Thyroid gland (tissue), 4 donors: Measurements from ENCODE around the gene NRAS. TPM values are rescaled to one million over a fixed set of nuclear protein-coding genes. Genes with fewer than 3 reads are reported as not detected.
A peak's percentile ranks its signal among the peaks of the same experiment; 100 is the strongest.

ENCODE experiments used
- DNase-seq, 2 donors: peaks; one replicate each; pipeline ENCODE4 v3.0.0-alpha.2; 2019
- H3K27ac ChIP-seq, 3 donors: fragments of 200-600 bp; sonication (generic); 1 replicate in 2 of 3; 2 replicates in 1 of 3; pipeline ENCODE4 v1.5.1; 2016 to 2019; ENCODE audit warnings: mild to moderate bottlenecking in 1 of 3, moderate library complexity in 1 of 3
- H3K27me3 ChIP-seq: fragments of 200-600 bp; sonication (generic); one replicate; pipeline ENCODE4 v1.5.1; 2019
- H3K36me3 ChIP-seq, 2 donors: fragments of 200-600 bp; sonication (generic); one replicate each; pipeline ENCODE4 v1.5.1; 2016 to 2019
- H3K4me1 ChIP-seq, 2 donors: fragments of 200-600 bp; sonication (generic); one replicate each; pipeline ENCODE4 v1.5.1; 2017 to 2019
- H3K4me3 ChIP-seq, 3 donors: fragments of 200-600 bp; sonication (generic); replicated peaks in 1 of 3; 1 replicate in 2 of 3; 2 replicates in 1 of 3; pipeline ENCODE4 v1.5.1; 2016; ENCODE audit warnings: mild to moderate bottlenecking in 1 of 3
- H3K9me3 ChIP-seq: fragments of 200-600 bp; sonication (generic); one replicate; pipeline ENCODE4 v1.5.1; 2017
- CTCF ChIP-seq, 6 experiments: fragments of 200-600 bp in 3 of 6; fragments of 450-650 bp in 3 of 6; sonication (generic) in 3 of 6; IDR thresholded peaks; one replicate each; pipeline ENCODE4 v1.5.1; 2016 to 2019; ENCODE audit warnings: antibody characterized with exemption in 6 of 6, mild to moderate bottlenecking in 2 of 6, inconsistent platforms in 1 of 6, moderate library complexity in 1 of 6
- POLR2A ChIP-seq, 2 donors: fragments of 450-650 bp; IDR thresholded peaks; one replicate each; pipeline ENCODE4 v1.6.1; 2017; ENCODE audit warnings: antibody characterized with exemption in 2 of 2, mild to moderate bottlenecking in 2 of 2, moderate library complexity in 1 of 2
- WGBS, 2 donors: methylation state at CpG; one replicate each; pipeline ENCODE4 v1.1.5; 2017; 5-methylcytosine and 5-hydroxymethylcytosine counted together
- intact Hi-C: fragments of 100-400 bp; cut with DNase I; formaldehyde crosslinking; loops from one replicate; pipeline ENCODE4 v1.15.1; 2023
- total RNA-seq, 4 donors: library from RNA; depleted of rRNA; stranded (reverse); fragments of >200 nt; gene quantifications; one replicate each; pipeline ENCODE4 v1.2.3, GENCODE V29; 2016

NRAS gene
- total RNA-seq = 10 to 100 TPM; 27.6 to 39.0 (median 31.0) TPM

- Histone ChIP-seq H3K4me3 (peak within 1 kb of the TSS; percentile 70 to 96 (median 75)), H3K36me3 (peaks cover 32 to 42% of the 10 kb centered on the region in 2 donors), H3K9me3 (no peaks in the 10 kb centered on the region), H3K4me1 (peaks cover 13 to 17% of the 10 kb centered on the region in 2 donors), H3K27ac (peak within 1 kb of the TSS; percentile 37 to 82 (median 68)), H3K27me3 (no peaks in the 10 kb centered on the region)
- intact Hi-C loops = no loop called here
- WGBS, 2 donors = 2% methylated on average over 26 to 38 of the region's 38 CpGs
- TF ChIP-seq CTCF (IDR thresholded peaks at IDR 0.05) (peak in 1 of 6 experiments; percentile 17), POLR2A (IDR thresholded peaks at IDR 0.05) (peak in 1 of 2 donors; percentile 55)
- peak; percentile 93 to 94 for DNase-seq
Observed at GRCh38 chr1:114716304-114717170, at the start of gene NRAS. Gene NRAS (minus strand): TSS chr1:114716771. CDS start chr1:114716160, 611 bp downstream.

GRCh38 chr1:114764689-114765088, 48.1 kb upstream of the NRAS start:
- intact Hi-C loops = no loop called here
- no peaks in the 10 kb centered on the region for H3K36me3 ChIP-seq
- DNase-seq = no peak
- WGBS, 2 donors = 84 to 87% methylated on average over 4 of the region's 4 CpGs
- TF ChIP-seq CTCF (IDR thresholded peaks at IDR 0.05) (no peak), POLR2A (IDR thresholded peaks at IDR 0.05) (no peak)
- no peak overlapping the region for H3K4me3 ChIP-seq
- no peaks in the 10 kb centered on the region for H3K27me3 ChIP-seq
- H3K4me1 ChIP-seq = no peaks in the 10 kb centered on the region
- no peak overlapping the region for H3K27ac ChIP-seq
- no peaks in the 10 kb centered on the region for H3K9me3 ChIP-seq

- Histone ChIP-seq H3K4me3 (peak overlapping the region in 2 of 3 donors; percentile 5 to 68), H3K27ac (peak overlapping the region; percentile 97 to 100 (median 98)), H3K4me1 (peaks cover 18 to 43% of the 10 kb centered on the region in 2 donors), H3K27me3 (no peaks in the 10 kb centered on the region), H3K9me3 (no peaks in the 10 kb centered on the region), H3K36me3 (no peaks in the 10 kb centered on the region)
- DNase-seq = no peak
- intact Hi-C loops = loop anchor here (5.0 kb wide), 1 partner anchor 176 kb away; the partner anchor contains the start of gene BCAS2
- 40 to 43% methylated on average over 6 of the region's 6 CpGs for WGBS, 2 donors
- no peak for TF ChIP-seq CTCF (IDR thresholded peaks at IDR 0.05)
Observed at GRCh38 chr1:114758256-114758832, 41.8 kb upstream of the NRAS start.

GRCh38 chr1:114757455-114758255, 41.1 kb upstream of the NRAS start, which contains the start of gene CSDE1:
Gene CSDE1 (minus strand): TSS chr1:114757984. CDS start chr1:114739890, 18,094 bp downstream.
- peak in 3 of 6 experiments; percentile 10 to 44 (median 24) for TF ChIP-seq CTCF (IDR thresholded peaks at IDR 0.05)
- peak; percentile 45 to 93 for TF ChIP-seq POLR2A (IDR thresholded peaks at IDR 0.05)
- WGBS, 2 donors = 1% methylated on average over 48 of the region's 50 CpGs
- Histone ChIP-seq H3K9me3 (no peaks in the 10 kb centered on the region), H3K27me3 (no peaks in the 10 kb centered on the region), H3K4me3 (peak within 1 kb of the TSS; percentile 68 to 81 (median 75)), H3K27ac (peak within 1 kb of the TSS; percentile 97 to 100 (median 98)), H3K4me1 (peaks cover 21 to 50% of the 10 kb centered on the region in 2 donors), H3K36me3 (no peaks in the 10 kb centered on the region)
- peak; percentile 95 to 97 for DNase-seq
- intact Hi-C loops = loop anchor here (5.0 kb wide), 1 partner anchor 175 kb away; the partner anchor contains the start of gene BCAS2
